CD14-positive monocyte (primary cell): ENCODE results near the gene CASK. TPM values are rescaled to one million over a fixed set of nuclear protein-coding genes. Genes with fewer than 3 reads are reported as not detected.

ENCODE experiments used
- DNase-seq, 3 donors: peaks; one replicate each; pipeline ENCODE4 v3.0.0-alpha.2; 2011 to 2022
- H2AFZ ChIP-seq: 2 replicates; pipeline ENCODE4 v1.6.0; 2012; ENCODE audit warnings: mild to moderate bottlenecking, low read depth, low read length, inconsistent platforms; ENCODE audit not compliant: insufficient read depth, poor library complexity, severe bottlenecking
- H3K27ac ChIP-seq, 2 donors: 1 replicate in 1 of 2; 2 replicates in 1 of 2; pipeline ENCODE4 v1.5.1; 2012 to 2013; ENCODE audit warnings: low read length in 2 of 2, control low read depth in 1 of 2, inconsistent platforms in 1 of 2, low read depth in 1 of 2, mild to moderate bottlenecking in 1 of 2
- H3K27me3 ChIP-seq, 2 donors: one replicate each; pipeline versions ENCODE4 v1.6.0 to v1.6.1; 2011 to 2013; ENCODE audit warnings: low read length in 2 of 2; ENCODE audit not compliant: control insufficient read depth in 2 of 2, insufficient read depth in 2 of 2
- H3K36me3 ChIP-seq, 2 donors: replicated peaks in 1 of 2; 1 replicate in 1 of 2; 2 replicates in 1 of 2; pipeline versions ENCODE4 v1.5.1 to v1.6.1; 2012 to 2013; ENCODE audit warnings: low read length in 2 of 2, control low read depth in 1 of 2, inconsistent platforms in 1 of 2, mild to moderate bottlenecking in 1 of 2; ENCODE audit not compliant: insufficient read depth in 2 of 2, control insufficient read depth in 1 of 2
- H3K4me1 ChIP-seq, 2 donors: 1 replicate in 1 of 2; 2 replicates in 1 of 2; pipeline versions ENCODE4 v1.5.1 to v1.6.1; 2012 to 2013; ENCODE audit warnings: low read length in 2 of 2, control low read depth in 1 of 2, inconsistent platforms in 1 of 2, mild to moderate bottlenecking in 1 of 2, moderate library complexity in 1 of 2; ENCODE audit not compliant: insufficient read depth in 2 of 2, control insufficient read depth in 1 of 2
- H3K4me2 ChIP-seq: replicated peaks from 2 replicates; pipeline ENCODE3; 2012; ENCODE audit warnings: low read length, moderate library complexity, mild to moderate bottlenecking; ENCODE audit not compliant: poor library complexity, severe bottlenecking; ENCODE audit errors: extremely low read depth
- H3K4me3 ChIP-seq, 3 experiments: fragments of 200-600 bp in 1 of 3; sonication (generic) in 1 of 3; replicated peaks in 1 of 3; 1 replicate in 2 of 3; 2 replicates in 1 of 3; pipeline ENCODE4 v1.5.1; 2011 to 2013; ENCODE audit warnings: low read length in 3 of 3, mild to moderate bottlenecking in 3 of 3, control low read depth in 2 of 3, low read depth in 2 of 3, inconsistent platforms in 1 of 3, moderate library complexity in 1 of 3
- H3K79me2 ChIP-seq: 2 replicates; pipeline ENCODE4 v1.6.0; 2012; ENCODE audit warnings: mild to moderate bottlenecking, control low read depth, inconsistent platforms, low read length, moderate library complexity; ENCODE audit not compliant: insufficient read depth
- H3K9ac ChIP-seq: 2 replicates; pipeline ENCODE4 v1.6.0; 2017; ENCODE audit warnings: low read length, mild to moderate bottlenecking; ENCODE audit not compliant: insufficient read depth, poor library complexity, severe bottlenecking
- H3K9me3 ChIP-seq, 2 donors: replicated peaks in 1 of 2; 1 replicate in 1 of 2; 2 replicates in 1 of 2; pipeline versions ENCODE4 v1.5.1 to v1.6.1; 2012 to 2013; ENCODE audit warnings: low read length in 2 of 2, control low read depth in 1 of 2; ENCODE audit not compliant: control insufficient read depth in 1 of 2, insufficient read depth in 1 of 2
- H4K20me1 ChIP-seq: 2 replicates; pipeline ENCODE4 v1.6.0; 2012; ENCODE audit warnings: mild to moderate bottlenecking, low read length, control low read depth, moderate library complexity; ENCODE audit not compliant: insufficient read depth
- H3K27ac Mint-ChIP-seq, 7 donors: one replicate each; pipeline ENCODE4 v1.8.0; 2020; ENCODE audit warnings: mild to moderate bottlenecking in 7 of 7, mixed read lengths in 7 of 7, moderate library complexity in 6 of 7, inconsistent platforms in 2 of 7
- H3K27me3 Mint-ChIP-seq, 3 donors: one replicate each; pipeline ENCODE4 v1.8.0; 2021 to 2022; ENCODE audit warnings: low read depth in 3 of 3, mild to moderate bottlenecking in 3 of 3, mixed read lengths in 3 of 3, moderate library complexity in 3 of 3, inconsistent platforms in 1 of 3
- H3K36me3 Mint-ChIP-seq, 2 donors: one replicate each; pipeline ENCODE4 v1.8.0; 2020; ENCODE audit warnings: mixed read lengths in 2 of 2, inconsistent platforms in 1 of 2, mild to moderate bottlenecking in 1 of 2
- H3K4me1 Mint-ChIP-seq: one replicate; pipeline ENCODE4 v1.8.0; 2020; ENCODE audit warnings: mild to moderate bottlenecking, mixed read lengths
- H3K4me3 Mint-ChIP-seq, 2 donors: one replicate each; pipeline ENCODE4 v1.8.0; 2020; ENCODE audit warnings: mild to moderate bottlenecking in 2 of 2, mixed read lengths in 2 of 2, moderate library complexity in 1 of 2
- H3K9me3 Mint-ChIP-seq, 7 donors: one replicate each; pipeline ENCODE4 v1.8.0; 2020 to 2022; ENCODE audit warnings: mixed read lengths in 7 of 7, mild to moderate bottlenecking in 6 of 7, moderate library complexity in 6 of 7, inconsistent platforms in 2 of 7
- WGBS: methylation state at CpG from one replicate; pipeline ENCODE4 v1.1.5; 2013; ENCODE audit warnings: missing lambda C conversion rate; ENCODE audit not compliant: insufficient coverage; 5-methylcytosine and 5-hydroxymethylcytosine counted together
- intact Hi-C, 2 donors: fragments of 100-400 bp; cut with micrococcal nuclease; formaldehyde crosslinking; loops; one replicate each; pipeline versions ENCODE4 v1.15.0 to v1.15.1; 2023
- polyA plus RNA-seq, 3 donors: library from polyadenylated mRNA; depleted of rRNA in 1 of 3; unstranded in 2 of 3; stranded (reverse) in 1 of 3; fragments of 300-500 nt in 2 of 3; fragments of >200 nt in 1 of 3; fragmentation: Illumina TruSeq in 2 of 3; gene quantifications; 1 replicate in 2 of 3; 2 replicates in 1 of 3; pipeline ENCODE4 v1.2.3, GENCODE V29; 2012 to 2021
- TF ChIP-seq, protein P1 (sequence below): fragments of 200-600 bp; IDR thresholded peaks from one replicate; pipeline ENCODE4 v1.8.0; 2022; ENCODE audit warnings: antibody characterized with exemption, mild to moderate bottlenecking

Gene CASK
- polyA plus RNA-seq, 3 donors, result 0.48 to 7.4 (median 2.5) TPM

DNA sequence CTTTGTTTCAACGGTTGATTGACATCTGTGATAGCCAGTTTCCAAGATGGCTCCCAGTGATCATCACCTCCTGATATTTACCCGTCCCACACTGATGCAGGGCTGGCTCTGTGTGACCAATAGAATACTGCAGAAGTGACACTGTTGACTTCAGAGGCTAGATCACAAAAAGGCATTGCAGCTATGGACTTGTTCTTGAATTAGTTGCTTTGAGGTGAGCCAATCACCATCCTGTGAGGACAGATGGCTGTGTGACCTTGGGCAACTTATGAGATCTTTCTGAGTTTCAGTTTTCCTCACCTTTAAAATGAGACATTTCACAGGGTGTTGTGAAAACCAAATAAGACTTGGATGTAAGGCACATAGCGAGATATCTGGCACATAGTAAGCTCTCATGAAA lies 201.1 kb downstream of the CASK start:
- Mint-ChIP-seq H3K4me3 (no peak overlapping the region), H3K4me1 (peaks cover 47% of the 10 kb centered on the region), H3K27ac (peak overlapping the region in 2 of 7 donors; percentile 28 to 70), H3K9me3 (peaks cover 5 to 26% (median 21%) of the 10 kb centered on the region in 7 donors), H3K36me3 (peaks cover 4 to 10% of the 10 kb centered on the region in 2 donors), H3K27me3 (peaks cover 0 to 1% (median 1%) of the 10 kb centered on the region in 3 donors)
- TF ChIP-seq, protein P1, sequence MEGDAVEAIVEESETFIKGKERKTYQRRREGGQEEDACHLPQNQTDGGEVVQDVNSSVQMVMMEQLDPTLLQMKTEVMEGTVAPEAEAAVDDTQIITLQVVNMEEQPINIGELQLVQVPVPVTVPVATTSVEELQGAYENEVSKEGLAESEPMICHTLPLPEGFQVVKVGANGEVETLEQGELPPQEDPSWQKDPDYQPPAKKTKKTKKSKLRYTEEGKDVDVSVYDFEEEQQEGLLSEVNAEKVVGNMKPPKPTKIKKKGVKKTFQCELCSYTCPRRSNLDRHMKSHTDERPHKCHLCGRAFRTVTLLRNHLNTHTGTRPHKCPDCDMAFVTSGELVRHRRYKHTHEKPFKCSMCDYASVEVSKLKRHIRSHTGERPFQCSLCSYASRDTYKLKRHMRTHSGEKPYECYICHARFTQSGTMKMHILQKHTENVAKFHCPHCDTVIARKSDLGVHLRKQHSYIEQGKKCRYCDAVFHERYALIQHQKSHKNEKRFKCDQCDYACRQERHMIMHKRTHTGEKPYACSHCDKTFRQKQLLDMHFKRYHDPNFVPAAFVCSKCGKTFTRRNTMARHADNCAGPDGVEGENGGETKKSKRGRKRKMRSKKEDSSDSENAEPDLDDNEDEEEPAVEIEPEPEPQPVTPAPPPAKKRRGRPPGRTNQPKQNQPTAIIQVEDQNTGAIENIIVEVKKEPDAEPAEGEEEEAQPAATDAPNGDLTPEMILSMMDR, result no peak
- H3K9me3 ChIP-seq, result peaks cover 21% of the 10 kb centered on the region in 2 donors
- no peak overlapping the region for H3K9ac ChIP-seq
- peaks cover 36 to 50% of the 10 kb centered on the region in 2 donors for H3K4me1 ChIP-seq
- H3K27me3 ChIP-seq, result peaks cover 0 to 6% of the 10 kb centered on the region in 2 donors
- no peak overlapping the region for H2AFZ ChIP-seq
- H3K27ac ChIP-seq, result no peak overlapping the region
- intact Hi-C loops, result no loop called here
- H3K79me2 ChIP-seq, result no peaks in the 10 kb centered on the region
- no CpG with 5 or more reads among the region's 3 CpGs for WGBS
- no peak for DNase-seq
- H4K20me1 ChIP-seq, result no peaks in the 10 kb centered on the region
- H3K4me2 ChIP-seq, result no peak overlapping the region
- H3K36me3 ChIP-seq, result no peaks in the 10 kb centered on the region
- H3K4me3 ChIP-seq, result no peak overlapping the region

DNA sequence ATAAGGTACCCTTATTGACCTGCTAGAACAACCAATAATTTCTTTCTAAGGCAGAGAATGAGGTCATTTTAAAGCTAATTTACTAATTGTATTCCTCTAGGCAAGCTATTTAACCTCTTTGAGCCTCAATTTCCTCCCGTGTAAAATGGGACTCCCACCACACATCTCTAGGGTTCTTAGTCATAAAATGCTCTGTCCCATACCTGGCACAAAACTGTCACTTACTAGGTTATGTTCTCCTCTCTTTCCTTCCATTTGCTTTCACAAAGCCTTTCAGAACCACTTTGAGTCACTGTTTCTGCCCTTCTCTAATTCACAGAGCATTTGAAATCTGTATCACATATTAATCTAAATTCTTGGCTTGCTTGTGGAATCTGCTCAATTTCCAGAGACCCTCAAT lies 201.8 kb downstream of the CASK start:
- H3K9me3 ChIP-seq, result peaks cover 26% of the 10 kb centered on the region in 2 donors
- no peak overlapping the region for H3K27ac ChIP-seq
- H3K4me1 ChIP-seq, result peaks cover 38 to 51% of the 10 kb centered on the region in 2 donors
- no peak overlapping the region for H3K9ac ChIP-seq
- H3K27me3 ChIP-seq, result peaks cover 0 to 6% of the 10 kb centered on the region in 2 donors
- H3K9me3 Mint-ChIP-seq, result peaks cover 11 to 33% (median 26%) of the 10 kb centered on the region in 7 donors
- H3K36me3 ChIP-seq, result no peaks in the 10 kb centered on the region
- no peak for DNase-seq
- WGBS, result no CpG with 5 or more reads among the region's 1 CpG
- no peak overlapping the region for H3K27ac Mint-ChIP-seq
- no peaks in the 10 kb centered on the region for H3K79me2 ChIP-seq
- intact Hi-C loops, result no loop called here
- no peak overlapping the region for H3K4me2 ChIP-seq
- no peak overlapping the region for H3K4me3 ChIP-seq
- no peak overlapping the region for H2AFZ ChIP-seq
- no peak overlapping the region for H3K4me3 Mint-ChIP-seq
- H3K36me3 Mint-ChIP-seq, result peaks cover 6 to 10% of the 10 kb centered on the region in 2 donors
- H3K4me1 Mint-ChIP-seq, result peaks cover 51% of the 10 kb centered on the region
- H3K27me3 Mint-ChIP-seq, result peaks cover 0 to 1% (median 1%) of the 10 kb centered on the region in 3 donors
- H4K20me1 ChIP-seq, result no peaks in the 10 kb centered on the region
- TF ChIP-seq, protein P1, result no peak
